A673 (cell line): Measurements from ENCODE around the gene KLK14. TPM values are rescaled to one million over a fixed set of nuclear protein-coding genes. Genes with fewer than 3 reads are reported as not detected.

ENCODE experiments used
- BruUV-seq: library from RNA; stranded (reverse); fragments of 400-500 nt; replicated peaks from 2 replicates; lab custom pipeline; 2021; lab: Mats Ljungman, UMichigan
- CTCF ChIA-PET: fragments of 300-600 bp; sonication (Branson Sonifier 250); formaldehyde crosslinking; loops from one replicate; lab custom pipeline; 2022; ENCODE audit warnings: antibody characterized with exemption; lab: Charles Lee
- POLR2A ChIA-PET: fragments of 300-600 bp; sonication (Branson Sonifier 250); formaldehyde crosslinking; loops from one replicate; lab custom pipeline; 2022; ENCODE audit warnings: antibody characterized with exemption; ENCODE audit not compliant: low non-redundant PET; lab: Charles Lee
- DNase-seq: peaks from one replicate; pipeline ENCODE4 v3.0.0-alpha.2; 2015; ENCODE audit warnings: low spot score
- H3K27ac ChIP-seq: fragments of 200-600 bp; sonication (generic); 2 replicates; pipeline ENCODE4 v1.5.1; 2016; ENCODE audit warnings: mixed run types, low read depth, mild to moderate bottlenecking, mixed read lengths, antibody characterized with exemption, low read length; ENCODE audit not compliant: poor library complexity, severe bottlenecking
- H3K27me3 ChIP-seq: fragments of 200-600 bp; sonication (generic); replicated peaks from 2 replicates; pipeline ENCODE4 v1.6.1; 2017; ENCODE audit warnings: mixed run types, low read depth, mild to moderate bottlenecking, mixed read lengths, antibody characterized with exemption, low read length; ENCODE audit not compliant: insufficient read depth, poor library complexity
- H3K36me3 ChIP-seq: fragments of 200-600 bp; sonication (generic); 2 replicates; pipeline ENCODE4 v1.6.1; 2016; ENCODE audit warnings: mixed run types, mild to moderate bottlenecking, mixed read lengths, antibody characterized with exemption, low read length; ENCODE audit not compliant: insufficient read depth, poor library complexity, severe bottlenecking
- H3K4me1 ChIP-seq: fragments of 200-600 bp; sonication (generic); 2 replicates; pipeline ENCODE4 v1.6.1; 2017; ENCODE audit warnings: mixed run types, mild to moderate bottlenecking, mixed read lengths, antibody characterized with exemption, low read length; ENCODE audit not compliant: insufficient read depth, poor library complexity, severe bottlenecking
- H3K4me3 ChIP-seq: fragments of 200-600 bp; sonication (generic); 2 replicates; pipeline ENCODE4 v1.5.1; 2016; ENCODE audit warnings: low read depth, mixed run types, mild to moderate bottlenecking, mixed read lengths, low read length; ENCODE audit not compliant: poor library complexity, severe bottlenecking
- H3K9me3 ChIP-seq: fragments of 200-600 bp; sonication (generic); 2 replicates; pipeline ENCODE4 v1.6.1; 2016; ENCODE audit warnings: mixed run types, low read depth, mild to moderate bottlenecking, mixed read lengths, antibody characterized with exemption, low read length; ENCODE audit not compliant: poor library complexity, severe bottlenecking
- CTCF ChIP-seq: fragments of 300-800, 200-600 bp; sonication (generic); conservative IDR thresholded peaks from 2 replicates; pipeline ENCODE4 v1.5.1; 2017; ENCODE audit warnings: low read depth, mild to moderate bottlenecking, antibody characterized with exemption, low read length, moderate library complexity, mixed read lengths
- EZH2 ChIP-seq: fragments of 200-600 bp; sonication (generic); IDR thresholded peaks from 2 replicates; pipeline ENCODE4 v1.6.1; 2017; ENCODE audit warnings: borderline replicate concordance, low read depth, mild to moderate bottlenecking, mixed read lengths, antibody characterized with exemption, low read length; ENCODE audit not compliant: poor library complexity, severe bottlenecking
- intact Hi-C: fragments of 100-400 bp; cut with micrococcal nuclease; formaldehyde crosslinking; loops from one replicate; pipeline ENCODE4 v1.10.0; 2022; ENCODE audit not compliant: unreplicated experiment
- total RNA-seq: library from RNA; stranded (reverse); gene quantifications from 2 replicates; pipeline ENCODE4 v1.2.3, GENCODE V29; 2021

The KLK14 gene
- total RNA-seq, 1 experiment from 2014 or later, result 1.2 TPM

DNA sequence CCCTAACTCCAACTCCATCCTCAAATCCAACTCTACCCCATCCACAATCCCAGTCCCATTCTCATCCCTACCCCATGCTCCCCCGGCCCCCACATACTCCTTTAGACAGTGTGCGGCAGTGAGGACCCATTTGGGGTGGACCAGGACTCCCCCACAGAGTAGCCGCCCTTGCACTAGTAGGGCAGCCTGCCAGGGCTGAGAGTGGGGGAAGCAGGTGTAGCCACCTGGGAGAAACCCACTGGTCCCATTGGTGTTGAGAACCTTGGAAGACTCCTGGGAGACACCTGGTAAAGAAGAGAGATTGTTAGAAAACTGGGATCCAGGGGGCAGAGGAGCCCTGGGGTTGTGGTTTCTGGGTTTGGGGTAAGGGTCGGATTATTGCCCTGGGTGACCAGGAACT lies 22.4 kb downstream of the KLK14 start:
- Histone ChIP-seq H3K4me3 (no peak overlapping the region), H3K27me3 (peaks cover 32% of the 10 kb centered on the region), H3K36me3 (no peaks in the 10 kb centered on the region), H3K9me3 (no peaks in the 10 kb centered on the region), H3K4me1 (no peaks in the 10 kb centered on the region), H3K27ac (no peak overlapping the region)
- POLR2A ChIA-PET, result no interaction called here
- DNase-seq, result no peak
- TF ChIP-seq EZH2 (no peak), CTCF (no peak)
- intact Hi-C loops, result no loop called here
- no TSS peak for BruUV-seq
- CTCF ChIA-PET, result no interaction called here

DNA sequence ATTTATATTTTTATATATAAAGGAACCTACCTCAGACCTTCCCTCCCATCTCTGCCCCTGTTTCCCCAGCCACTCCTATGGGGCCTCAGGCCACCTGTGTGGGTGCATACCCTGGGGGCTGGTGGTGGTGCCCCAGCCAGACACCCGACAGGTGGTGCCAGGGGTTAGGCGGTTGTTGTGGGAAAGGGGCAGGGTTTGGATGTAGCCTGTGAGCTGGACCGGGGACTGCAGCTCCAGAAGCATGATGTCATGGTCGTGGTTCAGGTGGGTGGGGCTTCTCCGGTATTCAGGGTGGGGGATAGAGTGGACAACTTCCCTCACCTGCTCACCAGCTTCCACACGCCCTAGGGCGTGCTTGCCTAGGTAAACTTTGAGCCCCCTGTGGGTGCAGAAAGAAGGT lies 23.0 kb downstream of the KLK14 start:
- Histone ChIP-seq H3K27ac (no peak overlapping the region), H3K27me3 (peaks cover 30% of the 10 kb centered on the region), H3K9me3 (no peaks in the 10 kb centered on the region), H3K36me3 (no peaks in the 10 kb centered on the region), H3K4me1 (no peaks in the 10 kb centered on the region), H3K4me3 (no peak overlapping the region)
- ChIA-PET CTCF (interaction anchor here (0.6 kb wide), 1 partner anchor 139 kb away, joined by 3 read pairs; no protein-coding TSS in a partner anchor), POLR2A (no interaction called here)
- BruUV-seq, result no TSS peak
- no peak for TF ChIP-seq CTCF
- TF ChIP-seq EZH2, result no peak
- intact Hi-C loops, result no loop called here
- no peak for DNase-seq

GRCh38 chr19:51055866-51056265 lies 26.8 kb downstream of the KLK14 start:
- TF ChIP-seq CTCF (no peak), EZH2 (no peak)
- intact Hi-C loops, result no loop called here
- ChIA-PET CTCF (no interaction called here), POLR2A (no interaction called here)
- no TSS peak for BruUV-seq
- no peak overlapping the region for H3K27ac ChIP-seq
- no peak overlapping the region for H3K4me3 ChIP-seq
- H3K27me3 ChIP-seq, result peaks cover 32% of the 10 kb centered on the region
- H3K36me3 ChIP-seq, result no peaks in the 10 kb centered on the region
- no peak for DNase-seq
- H3K4me1 ChIP-seq, result no peaks in the 10 kb centered on the region
- H3K9me3 ChIP-seq, result no peaks in the 10 kb centered on the region
